Endothelial cell of umbilical vein (primary cell): ENCODE measurements around the gene SESTD1. TPM values are rescaled to one million over a fixed set of nuclear protein-coding genes. Genes with fewer than 3 reads are reported as not detected.

ENCODE experiments used
- BruUV-seq: library from RNA; stranded (reverse); fragments of 400-500 nt; replicated peaks from 2 replicates; lab custom pipeline; 2021; lab: Mats Ljungman, UMichigan
- CTCF ChIA-PET: fragments of 300-600, 350-600 bp; sonication (Branson Sonifier 250); formaldehyde crosslinking; loops from one replicate; lab custom pipeline; 2021; ENCODE audit warnings: antibody characterized with exemption, inconsistent platforms; lab: Charles Lee
- POLR2A ChIA-PET: fragments of 300-600, 350-600 bp; sonication (Branson Sonifier 250); formaldehyde crosslinking; loops from one replicate; lab custom pipeline; 2021; ENCODE audit warnings: antibody characterized with exemption, inconsistent platforms; lab: Charles Lee
- DNase-seq: peaks from one replicate; pipeline ENCODE4 v3.0.0-alpha.2; 2011; ENCODE audit warnings: low read depth, low spot score
- FAIRE-seq: peaks from 2 replicates; lab custom pipeline; 2011; peaks lifted over from hg19 to GRCh38; lab: Jason Lieb, UNC
- H2AFZ ChIP-seq: 2 replicates; pipeline ENCODE4 v1.6.0; 2012; ENCODE audit warnings: low read depth, low read length, control low read depth, inconsistent platforms
- H3K27ac ChIP-seq: 2 replicates; pipeline ENCODE4 v1.5.1; 2011; ENCODE audit warnings: low read depth, mild to moderate bottlenecking, control low read depth, low read length, moderate library complexity; ENCODE audit not compliant: insufficient read depth
- H3K27me3 ChIP-seq, 2 experiments: 2 replicates each; pipeline versions ENCODE4 v1.6.0 to v1.6.1; 2011; ENCODE audit warnings: low read length in 2 of 2, mixed read lengths in 1 of 2; ENCODE audit not compliant: control insufficient read depth in 2 of 2, insufficient read depth in 2 of 2
- H3K36me3 ChIP-seq, 2 experiments: 2 replicates in 1 of 2; 3 replicates in 1 of 2; pipeline ENCODE4 v1.5.1; 2011; ENCODE audit warnings: low read length in 2 of 2, mild to moderate bottlenecking in 1 of 2, moderate library complexity in 1 of 2; ENCODE audit not compliant: control insufficient read depth in 2 of 2, insufficient read depth in 2 of 2; ENCODE audit errors: extremely low read depth in 1 of 2
- H3K4me1 ChIP-seq: 3 replicates; pipeline ENCODE4 v1.5.1; 2011; ENCODE audit warnings: mild to moderate bottlenecking, low read length; ENCODE audit not compliant: control insufficient read depth, insufficient read depth; ENCODE audit errors: extremely low read depth
- H3K4me2 ChIP-seq: 2 replicates; pipeline ENCODE4 v1.6.1; 2011; ENCODE audit warnings: low read length, control low read depth, mixed read lengths; ENCODE audit not compliant: insufficient read depth
- H3K4me3 ChIP-seq, 3 experiments: fragments of 200-600 bp in 1 of 3; sonication (generic), shearing (Covaris generic) in 1 of 3; replicated peaks in 1 of 3; 2 replicates each; pipeline ENCODE4 v1.5.1; 2011 to 2016; ENCODE audit warnings: control low read depth in 3 of 3, low read length in 3 of 3, mild to moderate bottlenecking in 2 of 3, inconsistent platforms in 1 of 3, low read depth in 1 of 3, moderate library complexity in 1 of 3; ENCODE audit not compliant: insufficient read depth in 1 of 3
- H3K79me2 ChIP-seq: 2 replicates; pipeline ENCODE4 v1.6.0; 2012; ENCODE audit warnings: low read length, inconsistent platforms; ENCODE audit not compliant: control insufficient read depth, insufficient read depth
- H3K9ac ChIP-seq: replicated peaks from 2 replicates; pipeline ENCODE3; 2011; ENCODE audit warnings: low read length, control low read depth; ENCODE audit not compliant: insufficient read depth; ENCODE audit errors: extremely low read depth
- H3K9me1 ChIP-seq: replicated peaks from 3 replicates; pipeline ENCODE4 v1.6.0; 2011; ENCODE audit warnings: mild to moderate bottlenecking, low read length; ENCODE audit not compliant: control insufficient read depth, insufficient read depth; ENCODE audit errors: extremely low read depth
- H3K9me3 ChIP-seq: replicated peaks from 2 replicates; pipeline ENCODE4 v1.5.1; 2012; ENCODE audit warnings: low read length, inconsistent platforms; ENCODE audit not compliant: control insufficient read depth, insufficient read depth
- H4K20me1 ChIP-seq: replicated peaks from 2 replicates; pipeline ENCODE3; 2011; ENCODE audit warnings: mild to moderate bottlenecking, low read length; ENCODE audit not compliant: control insufficient read depth, insufficient read depth; ENCODE audit errors: extremely low read depth
- FOS ChIP-seq: IDR thresholded peaks from 2 replicates; pipeline ENCODE4 v1.6.1; 2011; ENCODE audit warnings: mild to moderate bottlenecking, low read length, moderate library complexity, borderline replicate concordance; ENCODE audit not compliant: insufficient read depth
- GATA2 ChIP-seq: IDR thresholded peaks from 2 replicates; pipeline ENCODE4 v1.7.0; 2011; ENCODE audit warnings: low read depth, mild to moderate bottlenecking, moderate library complexity, mixed read lengths, low read length; ENCODE audit not compliant: insufficient read length, insufficient read depth
- JUN ChIP-seq: IDR thresholded peaks from 2 replicates; pipeline ENCODE4 v1.6.1; 2011; ENCODE audit warnings: borderline replicate concordance, low read depth; ENCODE audit not compliant: insufficient read length, insufficient read depth
- MYC ChIP-seq: IDR thresholded peaks from one replicate; pipeline ENCODE4 v1.6.1; 2011; ENCODE audit warnings: mild to moderate bottlenecking, low read depth, low read length
- POLR2A ChIP-seq: IDR thresholded peaks from 2 replicates; pipeline ENCODE4 v1.6.1; 2012; ENCODE audit warnings: low read depth, mild to moderate bottlenecking, control low read depth, low read length
- POLR2AphosphoS5 ChIP-seq: IDR thresholded peaks from 2 replicates; pipeline ENCODE4 v1.6.1; 2012; ENCODE audit warnings: low read depth, mild to moderate bottlenecking, control low read depth, low read length, moderate library complexity; ENCODE audit not compliant: insufficient read depth
- dilution Hi-C: fragments of 300-500 bp; cut with MboI; formaldehyde crosslinking; loops from one replicate; pipeline ENCODE4 v1.15.0; 2019; ENCODE audit warnings: low sequenced_read_pairs; ENCODE audit not compliant: extremely low pct_ligation_motif_present
- intact Hi-C: fragments of 100-400 bp; cut with micrococcal nuclease; formaldehyde crosslinking; loops from one replicate; pipeline ENCODE4 v1.10.0; 2022
- polyA plus RNA-seq, 4 experiments: library from polyadenylated mRNA; depleted of rRNA in 3 of 4; stranded (reverse) in 3 of 4; unstranded in 1 of 4; fragments of >200 nt; gene quantifications; 2 replicates each; pipeline versions ENCODE4 v1.2.1 to v1.2.3, GENCODE V29; 2011 to 2012; ENCODE audit warnings: missing spikeins in 1 of 4
- total RNA-seq: library from RNA; stranded (reverse); gene quantifications from 2 replicates; pipeline ENCODE4 v1.2.3, GENCODE V29; 2021
- TF ChIP-seq, protein P1 (sequence below), 2 donors: IDR thresholded peaks; 1 replicate in 1 of 2; 2 replicates in 1 of 2; pipeline ENCODE4 v1.5.1; 2011; ENCODE audit warnings: low read length in 2 of 2, mild to moderate bottlenecking in 2 of 2, moderate library complexity in 2 of 2, control low read depth in 1 of 2, inconsistent platforms in 1 of 2, low read depth in 1 of 2; ENCODE audit not compliant: insufficient read depth in 1 of 2; ENCODE audit errors: extremely low read depth in 1 of 2
- TF ChIP-seq, protein P2 (sequence below): IDR thresholded peaks from 2 replicates; pipeline ENCODE4 v1.6.1; 2011; ENCODE audit not compliant: insufficient read depth, insufficient read length

The SESTD1 gene
- total and polyA plus RNA-seq, 2 donors (not counting 3 experiments of a cell fraction or from before 2014, with no cell fraction given): 9.8 to 72.4 TPM

DNA sequence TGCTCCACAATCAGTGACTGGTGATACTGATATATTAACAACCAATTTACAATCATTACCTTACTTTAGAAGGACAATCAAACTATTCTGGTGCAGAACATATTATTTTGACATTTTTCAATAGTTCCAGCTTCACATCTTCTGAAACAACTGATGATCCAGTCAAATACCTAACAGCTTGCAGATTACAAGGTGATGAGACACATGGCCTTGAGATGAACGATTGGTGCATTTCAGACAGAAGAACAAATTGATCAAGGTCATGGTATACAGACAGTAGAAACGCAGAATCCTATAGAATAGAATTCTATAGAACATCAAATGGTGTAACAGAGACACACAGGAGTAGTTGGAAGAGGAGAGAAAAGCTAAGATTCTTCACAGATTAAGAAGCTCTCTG is 24.8 kb downstream of the SESTD1 start:
- intact Hi-C loops (loop anchor here (2.0 to 10.0 kb wide), 2 partner anchors 23 to 225 kb away; no protein-coding TSS in a partner anchor), dilution Hi-C loops (no loop called here)
- Histone ChIP-seq H3K36me3 (no peaks in the 10 kb centered on the region), H3K9me1 (peaks cover 2% of the 10 kb centered on the region), H2AFZ (no peak overlapping the region), H3K9ac (no peak overlapping the region), H3K4me3 (no peak overlapping the region), H3K4me1 (peaks cover 23% of the 10 kb centered on the region), H3K9me3 (no peaks in the 10 kb centered on the region), H3K27ac (no peak overlapping the region), H3K79me2 (peaks cover 83% of the 10 kb centered on the region), H3K27me3 (no peaks in the 10 kb centered on the region), H4K20me1 (peaks cover 5% of the 10 kb centered on the region), H3K4me2 (peak overlapping the region; percentile 55)
- DNase-seq (no peak), FAIRE-seq (no peak)
- TF ChIP-seq JUN: no peak
- TF ChIP-seq MYC: no peak
- no peak for TF ChIP-seq POLR2A
- TF ChIP-seq POLR2AphosphoS5: no peak
- TF ChIP-seq, protein P1, sequence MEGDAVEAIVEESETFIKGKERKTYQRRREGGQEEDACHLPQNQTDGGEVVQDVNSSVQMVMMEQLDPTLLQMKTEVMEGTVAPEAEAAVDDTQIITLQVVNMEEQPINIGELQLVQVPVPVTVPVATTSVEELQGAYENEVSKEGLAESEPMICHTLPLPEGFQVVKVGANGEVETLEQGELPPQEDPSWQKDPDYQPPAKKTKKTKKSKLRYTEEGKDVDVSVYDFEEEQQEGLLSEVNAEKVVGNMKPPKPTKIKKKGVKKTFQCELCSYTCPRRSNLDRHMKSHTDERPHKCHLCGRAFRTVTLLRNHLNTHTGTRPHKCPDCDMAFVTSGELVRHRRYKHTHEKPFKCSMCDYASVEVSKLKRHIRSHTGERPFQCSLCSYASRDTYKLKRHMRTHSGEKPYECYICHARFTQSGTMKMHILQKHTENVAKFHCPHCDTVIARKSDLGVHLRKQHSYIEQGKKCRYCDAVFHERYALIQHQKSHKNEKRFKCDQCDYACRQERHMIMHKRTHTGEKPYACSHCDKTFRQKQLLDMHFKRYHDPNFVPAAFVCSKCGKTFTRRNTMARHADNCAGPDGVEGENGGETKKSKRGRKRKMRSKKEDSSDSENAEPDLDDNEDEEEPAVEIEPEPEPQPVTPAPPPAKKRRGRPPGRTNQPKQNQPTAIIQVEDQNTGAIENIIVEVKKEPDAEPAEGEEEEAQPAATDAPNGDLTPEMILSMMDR (IDR thresholded peaks at IDR 0.05; ENCODE audit: extremely low read depth in 1 of 2, insufficient read depth in 1 of 2, low read depth in 1 of 2, low read length in 2 of 2): no peak
- no peak for TF ChIP-seq GATA2
- TF ChIP-seq, protein P2, sequence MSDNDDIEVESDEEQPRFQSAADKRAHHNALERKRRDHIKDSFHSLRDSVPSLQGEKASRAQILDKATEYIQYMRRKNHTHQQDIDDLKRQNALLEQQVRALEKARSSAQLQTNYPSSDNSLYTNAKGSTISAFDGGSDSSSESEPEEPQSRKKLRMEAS: no peak
- no peak for TF ChIP-seq FOS
- POLR2A ChIA-PET: no interaction called here
- BruUV-seq: no TSS peak
- CTCF ChIA-PET: interaction anchor here (0.8 to 1.9 kb wide), 7 partner anchors 9 to 55 kb away, joined by 3 to 9 read pairs (median 4); no protein-coding TSS in a partner anchor
